Neural cell (in vitro differentiated cells): ENCODE data around the gene ITFG2. TPM values are rescaled to one million over a fixed set of nuclear protein-coding genes. Genes with fewer than 3 reads are reported as not detected.

Experiments used
- H2AFZ ChIP-seq: fragments of 200-600, 300-800 bp; sonication (generic), shearing (Covaris generic); 2 replicates; pipeline ENCODE4 v1.6.0; 2014; ENCODE audit warnings: low read depth, mild to moderate bottlenecking, antibody characterized with exemption, low read length, moderate library complexity
- H3F3A ChIP-seq: fragments of 200-600 bp; shearing (Covaris generic); 2 replicates; pipeline ENCODE4 v1.6.1; 2016; ENCODE audit warnings: mild to moderate bottlenecking, moderate library complexity, mixed read lengths, antibody characterized with exemption, low read length; ENCODE audit not compliant: insufficient read depth, poor library complexity, severe bottlenecking
- H3K27ac ChIP-seq: fragments of 200-600, 300-800 bp; sonication (generic), shearing (Covaris generic); 2 replicates; pipeline ENCODE4 v1.5.1; 2014; ENCODE audit warnings: mild to moderate bottlenecking, low read length, moderate library complexity
- H3K27me3 ChIP-seq: fragments of 300-800, 200-600 bp; sonication (generic), shearing (Covaris generic); 2 replicates; pipeline ENCODE4 v1.6.0; 2014; ENCODE audit warnings: mild to moderate bottlenecking, low read depth, low read length, moderate library complexity; ENCODE audit not compliant: insufficient read depth
- H3K36me3 ChIP-seq: fragments of 300-800, 200-600 bp; sonication (generic), shearing (Covaris generic); 2 replicates; pipeline ENCODE4 v1.5.1; 2014; ENCODE audit warnings: mild to moderate bottlenecking, antibody characterized with exemption, low read length, moderate library complexity; ENCODE audit not compliant: insufficient read depth
- H3K4me2 ChIP-seq: fragments of 300-800, 200-600 bp; sonication (generic), shearing (Covaris generic); 2 replicates; pipeline ENCODE4 v1.6.0; 2014; ENCODE audit warnings: mild to moderate bottlenecking, low read length
- H3K4me3 ChIP-seq: fragments of 300-800, 200-600 bp; sonication (generic), shearing (Covaris generic); 2 replicates; pipeline ENCODE4 v1.5.1; 2014; ENCODE audit warnings: mild to moderate bottlenecking, low read length, moderate library complexity
- H3K79me2 ChIP-seq: fragments of 200-600 bp; shearing (Covaris generic); replicated peaks from 2 replicates; pipeline ENCODE4 v1.6.0; 2014; ENCODE audit warnings: mild to moderate bottlenecking, low read length, moderate library complexity; ENCODE audit not compliant: insufficient read depth
- H3K9ac ChIP-seq: fragments of 300-800, 200-600 bp; sonication (generic), shearing (Covaris generic); 2 replicates; pipeline ENCODE4 v1.6.1; 2016; ENCODE audit warnings: mild to moderate bottlenecking, low read length, mixed read lengths
- H3K9me2 ChIP-seq: fragments of 200-600 bp; shearing (Covaris generic); 2 replicates; pipeline ENCODE4 v1.6.1; 2016; ENCODE audit warnings: mild to moderate bottlenecking, low read length, mixed read lengths; ENCODE audit not compliant: insufficient read depth
- H3K9me3 ChIP-seq: fragments of 200-600, 300-800 bp; sonication (generic), shearing (Covaris generic); 2 replicates; pipeline ENCODE4 v1.6.1; 2016; ENCODE audit warnings: mild to moderate bottlenecking, mixed run types, low read length, moderate library complexity, mixed read lengths
- H4K20me1 ChIP-seq: fragments of 200-600 bp; shearing (Covaris generic); 2 replicates; pipeline ENCODE4 v1.6.1; 2016; ENCODE audit warnings: mild to moderate bottlenecking, mixed run types; ENCODE audit not compliant: insufficient read depth
- CTCF ChIP-seq: fragments of 450-650 bp; IDR thresholded peaks from 2 replicates; pipeline ENCODE4 v1.5.1; 2014; ENCODE audit warnings: antibody characterized with exemption, mild to moderate bottlenecking, moderate library complexity; ENCODE audit not compliant: poor library complexity, severe bottlenecking
- EP300 ChIP-seq: fragments of 450-650 bp; conservative IDR thresholded peaks from 2 replicates; pipeline ENCODE4 v1.6.1; 2014; ENCODE audit warnings: antibody characterized with exemption, mild to moderate bottlenecking, moderate library complexity; ENCODE audit not compliant: poor library complexity, severe bottlenecking
- EZH2 ChIP-seq: fragments of 200-600, 300-800 bp; shearing (Covaris generic), sonication (generic); IDR thresholded peaks from 2 replicates; pipeline ENCODE4 v1.6.1; 2014; ENCODE audit warnings: antibody characterized with exemption, low read length, borderline replicate concordance, mild to moderate bottlenecking; ENCODE audit not compliant: insufficient read depth, poor library complexity, severe bottlenecking
- MXI1 ChIP-seq: fragments of 450-650 bp; conservative IDR thresholded peaks from 2 replicates; pipeline ENCODE4 v1.6.1; 2014; ENCODE audit warnings: antibody characterized with exemption, mild to moderate bottlenecking; ENCODE audit not compliant: poor library complexity, severe bottlenecking
- POLR2AphosphoS5 ChIP-seq: IDR thresholded peaks from 2 replicates; pipeline ENCODE4 v1.6.1; 2012
- RAD21 ChIP-seq: fragments of 450-650 bp; conservative IDR thresholded peaks from 2 replicates; pipeline ENCODE4 v1.6.1; 2014; ENCODE audit warnings: antibody characterized with exemption, mild to moderate bottlenecking, moderate library complexity
- REST ChIP-seq: IDR thresholded peaks from 2 replicates; pipeline ENCODE4 v1.6.1; 2012; ENCODE audit warnings: borderline replicate concordance
- SMC3 ChIP-seq: fragments of 450-650 bp; conservative IDR thresholded peaks from 2 replicates; pipeline ENCODE4 v1.6.1; 2014; ENCODE audit warnings: antibody characterized with exemption, mild to moderate bottlenecking, moderate library complexity; ENCODE audit not compliant: poor library complexity
- TAF1 ChIP-seq: IDR thresholded peaks from 2 replicates; pipeline ENCODE4 v1.6.1; 2012; ENCODE audit warnings: low read depth
- polyA plus RNA-seq: library from polyadenylated mRNA; depleted of rRNA; stranded (reverse); fragments of >200 nt; gene quantifications from 2 replicates; pipeline ENCODE4 v1.2.3, GENCODE V29; 2014

ITFG2 gene
- polyA plus RNA-seq, 1 donor from 2014 or later, result 22.2 TPM

GRCh38 chr12:2845280-2845679 is 32.8 kb downstream of the ITFG2 start:
- H4K20me1 ChIP-seq, result no peaks in the 10 kb centered on the region
- H2AFZ ChIP-seq, result no peak overlapping the region
- TF ChIP-seq SMC3 (no peak), REST (no peak), RAD21 (no peak), EP300 (no peak), MXI1 (no peak), POLR2AphosphoS5 (no peak), TAF1 (no peak), EZH2 (no peak), CTCF (no peak)
- no peaks in the 10 kb centered on the region for H3K9me2 ChIP-seq
- H3K27me3 ChIP-seq, result no peaks in the 10 kb centered on the region
- no peaks in the 10 kb centered on the region for H3K9me3 ChIP-seq
- no peak overlapping the region for H3K27ac ChIP-seq
- no peak overlapping the region for H3K9ac ChIP-seq
- H3K36me3 ChIP-seq, result no peaks in the 10 kb centered on the region
- no peaks in the 10 kb centered on the region for H3K79me2 ChIP-seq
- H3K4me3 ChIP-seq, result no peak overlapping the region
- no peak overlapping the region for H3K4me2 ChIP-seq
- H3F3A ChIP-seq, result no peaks in the 10 kb centered on the region

DNA sequence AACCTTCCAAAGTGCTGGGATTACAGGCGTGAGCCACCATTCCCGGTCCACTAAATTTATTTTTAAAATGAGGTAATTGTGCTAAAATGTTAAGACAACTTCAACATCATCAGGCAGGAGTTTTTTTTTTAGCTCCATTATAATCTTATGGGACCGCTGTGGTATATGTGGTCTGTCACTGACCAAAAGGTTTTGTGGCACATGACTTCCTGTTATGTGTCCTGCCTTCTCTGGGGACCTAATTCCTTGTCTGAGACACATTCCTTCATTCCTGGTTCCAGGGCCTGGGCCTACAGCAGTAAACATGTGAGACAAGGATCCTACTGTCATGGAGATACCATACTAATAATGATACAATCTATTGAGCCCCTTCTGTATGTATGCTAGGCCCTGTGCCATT is 39.5 kb downstream of the ITFG2 start:
- no peak overlapping the region for H3K9ac ChIP-seq
- no peak overlapping the region for H3K27ac ChIP-seq
- no peaks in the 10 kb centered on the region for H3K79me2 ChIP-seq
- H3K4me3 ChIP-seq, result no peak overlapping the region
- TF ChIP-seq RAD21, result no peak
- TF ChIP-seq POLR2AphosphoS5, result no peak
- no peak for TF ChIP-seq EP300
- no peak for TF ChIP-seq SMC3
- no peak for TF ChIP-seq REST
- TF ChIP-seq TAF1, result no peak
- TF ChIP-seq MXI1, result no peak
- no peak for TF ChIP-seq EZH2
- TF ChIP-seq CTCF, result no peak
- no peak overlapping the region for H3K4me2 ChIP-seq
- H3K9me3 ChIP-seq, result no peaks in the 10 kb centered on the region
- H3K9me2 ChIP-seq, result no peaks in the 10 kb centered on the region
- H3K36me3 ChIP-seq, result no peaks in the 10 kb centered on the region
- no peaks in the 10 kb centered on the region for H4K20me1 ChIP-seq
- H3K27me3 ChIP-seq, result no peaks in the 10 kb centered on the region
- no peaks in the 10 kb centered on the region for H3F3A ChIP-seq
- no peak overlapping the region for H2AFZ ChIP-seq
